Ovary (tissue), 9 donors: ENCODE data around the gene KBTBD12. TPM values are rescaled to one million over a fixed set of nuclear protein-coding genes. Genes with fewer than 3 reads are reported as not detected.

Experiments used
- DNase-seq, 5 donors: peaks; one replicate each; pipeline ENCODE4 v3.0.0-alpha.2; 2019 to 2020
- H3K27ac ChIP-seq, 2 donors: fragments of 200-600 bp; one replicate each; pipeline versions ENCODE4 v1.5.1 to v1.8.0; 2019 to 2022
- H3K27me3 ChIP-seq: fragments of 200-600 bp; one replicate; pipeline ENCODE4 v1.8.0; 2022
- H3K36me3 ChIP-seq: fragments of 200-600 bp; sonication (generic); one replicate; pipeline ENCODE4 v1.5.1; 2019
- H3K4me1 ChIP-seq: one replicate; pipeline ENCODE4 v1.8.1; 2013; ENCODE audit warnings: mild to moderate bottlenecking, moderate library complexity; ENCODE audit not compliant: insufficient read depth
- H3K4me3 ChIP-seq: fragments of 200-600 bp; sonication (generic); one replicate; pipeline ENCODE4 v1.5.1; 2017
- H3K9me3 ChIP-seq, 2 donors: fragments of 200-600 bp in 1 of 2; sonication (generic) in 1 of 2; one replicate each; pipeline versions ENCODE4 v1.5.1 to v1.8.1; 2013 to 2019; ENCODE audit warnings: mild to moderate bottlenecking in 1 of 2, moderate library complexity in 1 of 2
- EP300 ChIP-seq: sonication (generic); formaldehyde crosslinking; IDR thresholded peaks from one replicate; pipeline ENCODE4 v1.6.1; 2017; ENCODE audit warnings: antibody characterized with exemption
- POLR2A ChIP-seq: fragments of 450-650 bp; IDR thresholded peaks from one replicate; pipeline ENCODE4 v1.6.1; 2017; ENCODE audit warnings: antibody characterized with exemption, mild to moderate bottlenecking, moderate library complexity
- WGBS, 3 donors: extraction: QIAGEN DNeasy Blood & Tissue Kit in 1 of 3; methylation state at CpG; one replicate each; pipeline versions ENCODE4 v1.1.5 to v1.1.7; 2013 to 2017; 5-methylcytosine and 5-hydroxymethylcytosine counted together
- intact Hi-C, 4 donors: fragments of 100-400 bp; cut with DNase I; formaldehyde crosslinking; loops; one replicate each; pipeline versions ENCODE4 v1.11.0 to v1.15.1; 2022 to 2023
- polyA plus RNA-seq, 2 donors: library from polyadenylated mRNA; stranded (reverse); fragments of 200-250 nt in 1 of 2; fragments of 350-450 nt in 1 of 2; fragmentation: Illumina TruSeq in 1 of 2; extraction: RNeasy Lipid Tissue Mini Kit (QIAGEN cat#74804) in 1 of 2; gene quantifications; one replicate each; pipeline ENCODE4 v1.2.3, GENCODE V29; 2013 to 2014
- total RNA-seq, 7 donors: library from RNA; depleted of rRNA in 2 of 7; stranded (reverse); fragments of >200 nt in 2 of 7; fragmentation: NEBNext Ultra II Directional in 3 of 7; extraction: Animal tissue kit (Norgen Biotek cat#: 25700) in 3 of 7; gene quantifications; one replicate each; pipeline versions ENCODE4 v1.1.0 to v1.2.4, GENCODE V29; 2016 to 2023
- TF ChIP-seq, protein P1 (sequence below), 3 donors: fragments of 450-650 bp in 2 of 3; fragments of 200-600 bp in 1 of 3; IDR thresholded peaks; one replicate each; pipeline versions ENCODE4 v1.5.1 to v1.8.0; 2016 to 2022; ENCODE audit warnings: antibody characterized with exemption in 3 of 3, mild to moderate bottlenecking in 1 of 3
- donor health status: DM: no; HTN: no; CAD: no; lungs with moderate emphysema.
- donor health status: DM: no; HTN: no; CAD: no.
- donor health status: Bipolar disorder and iron deficiency.
- donor health status: DM: yes; HTN: yes; CAD: no.
- donor health status: DM: no; HTN: no; CAD: no.
- donor health status: DM: yes; HTN: yes; CAD: no.

Gene KBTBD12
- total and polyA plus RNA-seq, 9 donors = 0.12 to 1.1 (median 0.42) TPM; not detected in 2

DNA sequence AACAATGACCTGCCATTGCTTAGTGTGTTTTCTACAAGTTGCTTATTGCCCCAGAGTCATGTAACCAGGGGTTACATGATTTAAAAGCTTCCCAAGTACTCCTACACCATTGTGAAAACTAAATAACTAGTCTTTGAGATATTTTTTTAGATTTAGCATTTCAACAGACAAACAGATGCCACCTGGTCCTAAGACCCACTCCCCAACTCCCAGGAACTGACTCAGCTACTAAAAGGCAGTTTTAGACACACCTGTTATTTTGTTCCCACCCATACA lies 28.1 kb upstream of the KBTBD12 start:
- no peaks in the 10 kb centered on the region for H3K9me3 ChIP-seq
- no peak overlapping the region for H3K27ac ChIP-seq
- intact Hi-C loops = no loop called here
- no peak overlapping the region for H3K4me3 ChIP-seq
- DNase-seq = no peak
- H3K36me3 ChIP-seq = no peaks in the 10 kb centered on the region
- no peak for TF ChIP-seq POLR2A
- TF ChIP-seq EP300 = no peak
- TF ChIP-seq, protein P1, sequence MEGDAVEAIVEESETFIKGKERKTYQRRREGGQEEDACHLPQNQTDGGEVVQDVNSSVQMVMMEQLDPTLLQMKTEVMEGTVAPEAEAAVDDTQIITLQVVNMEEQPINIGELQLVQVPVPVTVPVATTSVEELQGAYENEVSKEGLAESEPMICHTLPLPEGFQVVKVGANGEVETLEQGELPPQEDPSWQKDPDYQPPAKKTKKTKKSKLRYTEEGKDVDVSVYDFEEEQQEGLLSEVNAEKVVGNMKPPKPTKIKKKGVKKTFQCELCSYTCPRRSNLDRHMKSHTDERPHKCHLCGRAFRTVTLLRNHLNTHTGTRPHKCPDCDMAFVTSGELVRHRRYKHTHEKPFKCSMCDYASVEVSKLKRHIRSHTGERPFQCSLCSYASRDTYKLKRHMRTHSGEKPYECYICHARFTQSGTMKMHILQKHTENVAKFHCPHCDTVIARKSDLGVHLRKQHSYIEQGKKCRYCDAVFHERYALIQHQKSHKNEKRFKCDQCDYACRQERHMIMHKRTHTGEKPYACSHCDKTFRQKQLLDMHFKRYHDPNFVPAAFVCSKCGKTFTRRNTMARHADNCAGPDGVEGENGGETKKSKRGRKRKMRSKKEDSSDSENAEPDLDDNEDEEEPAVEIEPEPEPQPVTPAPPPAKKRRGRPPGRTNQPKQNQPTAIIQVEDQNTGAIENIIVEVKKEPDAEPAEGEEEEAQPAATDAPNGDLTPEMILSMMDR (IDR thresholded peaks at IDR 0.05) = no peak
- H3K4me1 ChIP-seq = no peaks in the 10 kb centered on the region
- H3K27me3 ChIP-seq = no peaks in the 10 kb centered on the region

DNA sequence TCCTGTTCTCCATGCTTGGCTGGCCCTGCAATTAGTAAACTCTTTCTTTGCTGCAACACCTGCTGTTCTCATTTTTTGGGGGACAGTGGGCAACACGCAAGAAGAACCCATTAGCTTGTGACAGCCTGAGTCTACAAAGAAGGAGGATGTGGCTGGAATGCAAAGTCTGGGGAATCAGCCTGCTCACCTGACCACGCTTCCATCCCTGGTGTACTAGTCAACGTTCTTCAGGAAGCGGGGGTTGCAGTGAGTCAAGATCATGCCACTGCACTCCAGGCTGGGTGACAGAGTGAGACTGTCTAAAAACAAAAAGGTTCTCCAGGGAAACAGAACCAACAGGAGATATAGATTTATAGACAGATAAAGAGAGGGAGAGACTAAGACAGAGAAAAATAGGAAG lies 27.7 kb upstream of the KBTBD12 start:
- no peak for DNase-seq
- no peaks in the 10 kb centered on the region for H3K4me1 ChIP-seq
- 85 to 90% (median 87%) methylated on average over 4 of the region's 4 CpGs for WGBS, 3 donors
- H3K9me3 ChIP-seq = no peaks in the 10 kb centered on the region
- H3K4me3 ChIP-seq = no peak overlapping the region
- intact Hi-C loops = no loop called here
- no peaks in the 10 kb centered on the region for H3K27me3 ChIP-seq
- TF ChIP-seq POLR2A = no peak
- TF ChIP-seq, protein P1 (IDR thresholded peaks at IDR 0.05) = no peak
- no peak for TF ChIP-seq EP300
- H3K36me3 ChIP-seq = no peaks in the 10 kb centered on the region
- H3K27ac ChIP-seq = no peak overlapping the region

DNA sequence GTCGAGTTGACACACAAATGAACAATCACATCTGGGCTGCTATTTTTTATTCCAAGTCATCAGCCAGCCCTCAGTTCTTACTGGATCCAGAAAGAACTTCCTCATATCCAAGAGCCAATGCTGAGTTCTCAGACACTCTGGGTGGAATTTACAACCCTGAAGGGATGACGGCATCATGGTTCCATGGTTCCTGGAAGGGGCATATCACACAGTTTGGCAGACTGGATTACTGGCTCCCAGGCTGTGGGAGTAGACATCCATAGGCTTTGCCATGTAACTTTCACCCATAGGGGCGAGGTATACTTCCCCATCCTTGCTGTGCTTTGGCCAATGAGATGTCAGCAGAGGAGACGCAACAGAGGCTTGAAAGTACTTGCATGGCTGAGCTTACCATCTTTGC lies 26.9 kb upstream of the KBTBD12 start:
- Histone ChIP-seq H3K27me3 (no peaks in the 10 kb centered on the region), H3K9me3 (no peaks in the 10 kb centered on the region), H3K27ac (no peak overlapping the region), H3K36me3 (no peaks in the 10 kb centered on the region), H3K4me1 (no peaks in the 10 kb centered on the region), H3K4me3 (no peak overlapping the region)
- DNase-seq = no peak
- TF ChIP-seq POLR2A (no peak), EP300 (no peak)
- TF ChIP-seq, protein P1 (IDR thresholded peaks at IDR 0.05) = no peak
- 86 to 90% (median 90%) methylated on average over 4 of the region's 4 CpGs for WGBS, 3 donors
- intact Hi-C loops = no loop called here

DNA sequence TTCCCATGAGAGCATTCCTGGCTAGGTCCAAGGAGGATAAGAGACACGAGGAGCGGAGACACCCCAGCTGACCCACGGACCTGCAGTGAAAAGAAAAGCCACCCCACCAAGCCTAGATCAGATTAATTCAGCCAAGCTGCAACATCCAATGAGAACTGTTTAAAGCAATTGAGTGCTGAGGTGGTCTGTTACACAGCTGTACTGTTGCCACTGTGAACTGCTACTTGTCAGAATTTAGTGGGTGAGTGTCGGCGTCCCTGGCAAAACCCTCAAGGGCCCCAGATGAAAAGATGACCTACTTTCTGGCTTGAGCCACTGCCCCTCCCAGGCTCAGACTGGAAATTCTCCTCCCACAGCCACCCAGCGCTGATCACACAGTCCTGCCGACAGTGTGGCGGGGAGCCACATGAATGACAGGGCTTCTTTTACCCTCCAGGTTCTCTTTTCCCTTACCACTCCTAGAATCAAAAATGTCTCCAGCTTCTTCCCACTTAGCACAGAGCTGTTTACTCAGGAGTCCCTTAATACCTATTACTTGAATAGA lies 26.4 kb upstream of the KBTBD12 start:
- DNase-seq = no peak
- H3K27ac ChIP-seq = no peak overlapping the region
- H3K9me3 ChIP-seq = no peaks in the 10 kb centered on the region
- H3K4me1 ChIP-seq = no peaks in the 10 kb centered on the region
- intact Hi-C loops = no loop called here
- 71 to 88% (median 83%) methylated on average over 8 of the region's 8 CpGs for WGBS, 3 donors
- H3K4me3 ChIP-seq = no peak overlapping the region
- no peak for TF ChIP-seq POLR2A
- TF ChIP-seq, protein P1 (IDR thresholded peaks at IDR 0.05) = no peak
- no peak for TF ChIP-seq EP300
- H3K27me3 ChIP-seq = no peaks in the 10 kb centered on the region
- no peaks in the 10 kb centered on the region for H3K36me3 ChIP-seq

DNA sequence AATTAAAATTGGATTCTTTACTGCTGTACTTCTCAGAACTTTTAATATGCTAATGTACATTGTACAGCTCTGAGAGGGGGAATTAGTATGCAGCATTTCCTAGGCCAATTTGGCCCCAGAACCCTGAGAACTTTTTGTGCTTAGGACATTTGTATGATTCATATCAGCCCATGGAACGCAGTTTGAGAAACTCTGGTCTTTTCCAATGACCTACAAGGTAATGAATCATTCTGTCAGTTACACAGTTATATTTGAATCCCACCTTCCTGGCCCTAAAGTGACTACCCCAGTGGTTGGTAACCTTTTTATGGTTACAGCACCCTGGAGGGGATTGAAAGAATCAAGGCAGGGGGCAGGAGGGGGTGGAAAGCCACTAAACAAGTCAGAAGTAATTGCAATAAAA lies 25.6 kb upstream of the KBTBD12 start:
- Histone ChIP-seq H3K9me3 (no peaks in the 10 kb centered on the region), H3K27me3 (no peaks in the 10 kb centered on the region), H3K4me3 (no peak overlapping the region), H3K4me1 (no peaks in the 10 kb centered on the region), H3K27ac (no peak overlapping the region), H3K36me3 (no peaks in the 10 kb centered on the region)
- no peak for TF ChIP-seq POLR2A
- intact Hi-C loops = no loop called here
- WGBS, 3 donors = 36 to 79% (median 59%) methylated on average over 1 of the region's 1 CpG
- DNase-seq = no peak
